H1 (cell line): Measurements from ENCODE around the gene OR10A6. TPM values are rescaled to one million over a fixed set of nuclear protein-coding genes. Genes with fewer than 3 reads are reported as not detected.

Experiments
- CTCF ChIA-PET: fragments of 300-600 bp; sonication (Branson Sonifier 250); formaldehyde crosslinking; loops from one replicate; lab custom pipeline; 2021; ENCODE audit not compliant: partially characterized antibody; lab: Charles Lee
- POLR2A ChIA-PET: fragments of 300-600 bp; sonication (Branson Sonifier 250); formaldehyde crosslinking; loops from one replicate; lab custom pipeline; 2021; ENCODE audit warnings: inconsistent platforms; ENCODE audit not compliant: partially characterized antibody; lab: Charles Lee
- DNase-seq, 2 experiments: peaks; one replicate each; pipeline versions ENCODE4 v3.0.0 to v3.0.0-alpha.2; 2010 to 2022; ENCODE audit warnings: low spot score in 2 of 2, low read depth in 1 of 2, mixed read lengths in 1 of 2
- FAIRE-seq: peaks from 2 replicates; lab custom pipeline; 2011; peaks lifted over from hg19 to GRCh38; lab: Jason Lieb, UNC
- H2AFZ ChIP-seq: 2 replicates; pipeline ENCODE4 v1.8.1; 2012; ENCODE audit warnings: low read length, inconsistent platforms
- H2AK5ac ChIP-seq: 2 replicates; pipeline ENCODE4 v1.6.1; 2013; ENCODE audit warnings: low read depth, low read length
- H2BK120ac ChIP-seq: replicated peaks from 2 replicates; pipeline ENCODE3; 2013; ENCODE audit warnings: low read depth, low read length, inconsistent platforms
- H2BK12ac ChIP-seq: 2 replicates; pipeline ENCODE4 v1.6.1; 2013; ENCODE audit warnings: low read depth, low read length
- H2BK15ac ChIP-seq: 2 replicates; pipeline ENCODE4 v1.6.1; 2013; ENCODE audit warnings: low read length
- H2BK20ac ChIP-seq: 2 replicates; pipeline ENCODE4 v1.6.1; 2013; ENCODE audit warnings: low read length
- H2BK5ac ChIP-seq: 2 replicates; pipeline ENCODE4 v1.6.1; 2013; ENCODE audit warnings: low read depth, low read length
- H3K14ac ChIP-seq: 2 replicates; pipeline ENCODE4 v1.6.1; 2013; ENCODE audit warnings: inconsistent platforms; ENCODE audit not compliant: insufficient read length
- H3K18ac ChIP-seq: 2 replicates; pipeline ENCODE4 v1.6.1; 2013; ENCODE audit warnings: low read length; ENCODE audit errors: extremely low read depth
- H3K23ac ChIP-seq: 2 replicates; pipeline ENCODE4 v1.6.1; 2013; ENCODE audit warnings: inconsistent platforms; ENCODE audit not compliant: insufficient read length
- H3K23me2 ChIP-seq: 2 replicates; pipeline ENCODE4 v1.6.1; 2013; ENCODE audit warnings: low read depth, low read length
- H3K27ac ChIP-seq: 2 replicates; pipeline ENCODE4 v1.6.1; 2011; ENCODE audit warnings: low read depth, low read length, inconsistent platforms
- H3K27me3 ChIP-seq, 4 experiments: replicated peaks in 1 of 4; 1 replicate in 1 of 4; 2 replicates in 3 of 4; pipeline versions ENCODE4 v1.6.1 to v1.8.1; 2011 to 2013; ENCODE audit warnings: low read length in 3 of 4, mild to moderate bottlenecking in 3 of 4, inconsistent platforms in 2 of 4, mixed read lengths in 2 of 4, moderate library complexity in 1 of 4; ENCODE audit not compliant: control insufficient read depth in 3 of 4, insufficient read depth in 3 of 4; ENCODE audit errors: extremely low read depth in 1 of 4
- H3K36me3 ChIP-seq, 4 experiments: 2 replicates each; pipeline versions ENCODE4 v1.6.1 to v1.8.1; 2011 to 2013; ENCODE audit warnings: mild to moderate bottlenecking in 4 of 4, low read length in 3 of 4, moderate library complexity in 2 of 4, control low read depth in 1 of 4, inconsistent platforms in 1 of 4; ENCODE audit not compliant: insufficient read depth in 4 of 4, control insufficient read depth in 2 of 4
- H3K4ac ChIP-seq: replicated peaks from 2 replicates; pipeline ENCODE3; 2013; ENCODE audit warnings: low read length, low read depth, mixed read lengths, inconsistent platforms; ENCODE audit not compliant: insufficient read length
- H3K4me1 ChIP-seq, 4 experiments: replicated peaks in 1 of 4; 1 replicate in 1 of 4; 2 replicates in 3 of 4; pipeline versions ENCODE4 v1.6.1 to v1.8.1; 2011 to 2013; ENCODE audit warnings: low read length in 3 of 4, inconsistent platforms in 2 of 4, mixed read lengths in 1 of 4; ENCODE audit not compliant: insufficient read depth in 4 of 4, control insufficient read depth in 3 of 4
- H3K4me2 ChIP-seq, 2 experiments: 2 replicates each; pipeline versions ENCODE4 v1.6.1 to v1.8.1; 2011 to 2013; ENCODE audit warnings: low read depth in 2 of 2, low read length in 2 of 2, control low read depth in 1 of 2, inconsistent platforms in 1 of 2, mild to moderate bottlenecking in 1 of 2; ENCODE audit not compliant: insufficient read depth in 1 of 2
- H3K4me3 ChIP-seq, 4 experiments: fragments of 200-600, 300-600 bp in 1 of 4; sonication (generic), shearing (Covaris generic), sonication (Bioruptor Twin) in 1 of 4; 2 replicates each; pipeline versions ENCODE4 v1.5.1 to v1.8.1; 2011 to 2016; ENCODE audit warnings: low read length in 4 of 4, low read depth in 3 of 4, control low read depth in 2 of 4, inconsistent platforms in 2 of 4, mild to moderate bottlenecking in 2 of 4, mixed read lengths in 1 of 4, moderate library complexity in 1 of 4; ENCODE audit not compliant: insufficient read depth in 2 of 4; ENCODE audit errors: extremely low read depth in 1 of 4
- H3K56ac ChIP-seq: replicated peaks from 2 replicates; pipeline ENCODE3; 2013; ENCODE audit warnings: low read depth, mild to moderate bottlenecking, mixed read lengths, low read length, inconsistent platforms; ENCODE audit not compliant: insufficient read length
- H3K79me1 ChIP-seq: 2 replicates; pipeline ENCODE4 v1.6.1; 2013; ENCODE audit warnings: low read depth, low read length, control low read depth
- H3K79me2 ChIP-seq, 2 experiments: 2 replicates each; pipeline versions ENCODE4 v1.6.1 to v1.8.1; 2012 to 2013; ENCODE audit warnings: low read length in 2 of 2, mild to moderate bottlenecking in 2 of 2, inconsistent platforms in 1 of 2; ENCODE audit not compliant: insufficient read depth in 2 of 2, control insufficient read depth in 1 of 2
- H3K9ac ChIP-seq, 4 experiments: replicated peaks in 1 of 4; 1 replicate in 1 of 4; 2 replicates in 3 of 4; pipeline versions ENCODE4 v1.6.1 to v1.8.1; 2011 to 2013; ENCODE audit warnings: low read depth in 3 of 4, low read length in 3 of 4, control low read depth in 2 of 4, mild to moderate bottlenecking in 2 of 4, moderate library complexity in 2 of 4, inconsistent platforms in 1 of 4; ENCODE audit errors: extremely low read depth in 1 of 4
- H3K9me3 ChIP-seq, 2 experiments: 2 replicates each; pipeline versions ENCODE4 v1.6.1 to v1.8.1; 2012 to 2013; ENCODE audit warnings: mild to moderate bottlenecking in 2 of 2, moderate library complexity in 2 of 2, control low read depth in 1 of 2, inconsistent platforms in 1 of 2, low read depth in 1 of 2, low read length in 1 of 2, mixed read lengths in 1 of 2; ENCODE audit not compliant: insufficient read depth in 2 of 2
- H4K20me1 ChIP-seq, 2 experiments: replicated peaks in 1 of 2; 2 replicates each; pipeline versions ENCODE3 to v1.8.1; 2011 to 2013; ENCODE audit warnings: inconsistent platforms in 2 of 2, low read length in 2 of 2, mild to moderate bottlenecking in 1 of 2; ENCODE audit not compliant: insufficient read depth in 2 of 2, control insufficient read depth in 1 of 2
- H4K5ac ChIP-seq: 2 replicates; pipeline ENCODE4 v1.6.1; 2013; ENCODE audit warnings: low read length, low read depth, mixed read lengths, inconsistent platforms; ENCODE audit not compliant: insufficient read length
- H4K8ac ChIP-seq: 2 replicates; pipeline ENCODE4 v1.8.0; 2013; ENCODE audit warnings: mild to moderate bottlenecking, moderate library complexity, low read length, inconsistent platforms; ENCODE audit not compliant: insufficient read depth; ENCODE audit errors: extremely low read depth
- H4K91ac ChIP-seq: replicated peaks from 2 replicates; pipeline ENCODE3; 2013; ENCODE audit warnings: low read length, mixed read lengths, inconsistent platforms; ENCODE audit not compliant: insufficient read length
- EP300 ChIP-seq, 2 experiments: IDR thresholded peaks; 1 replicate in 1 of 2; 2 replicates in 1 of 2; pipeline ENCODE4 v1.6.1; 2011 to 2012; ENCODE audit warnings: low read depth in 2 of 2, low read length in 2 of 2, mild to moderate bottlenecking in 2 of 2, borderline replicate concordance in 1 of 2, inconsistent platforms in 1 of 2, moderate library complexity in 1 of 2
- KDM1A ChIP-seq: fragments of 200-600, 300-600 bp; sonication (generic); IDR thresholded peaks from 2 replicates; pipeline ENCODE4 v1.7.1; 2016; ENCODE audit warnings: mild to moderate bottlenecking, low read length, borderline replicate concordance
- RAD21 ChIP-seq, 2 experiments: IDR thresholded peaks in 1 of 2; conservative IDR thresholded peaks in 1 of 2; 2 replicates each; pipeline ENCODE4 v1.6.1; 2011; ENCODE audit warnings: low read depth in 2 of 2, low read length in 2 of 2, improper control_type of control experiment in 1 of 2, inconsistent platforms in 1 of 2, mild to moderate bottlenecking in 1 of 2, moderate library complexity in 1 of 2
- WGBS, 2 experiments: shearing (Covaris generic) in 1 of 2; methylation state at CpG; one replicate each; pipeline versions ENCODE4 v1.1.6 to v1.1.7; 2013 to 2015; ENCODE audit warnings: low lambda C conversion rate in 2 of 2, mixed read lengths in 2 of 2, inconsistent platforms in 1 of 2, low coverage in 1 of 2, missing lambda C conversion rate in 1 of 2; ENCODE audit not compliant: insufficient replicate concordance in 2 of 2, insufficient coverage in 1 of 2, insufficient read length in 1 of 2; ENCODE audit errors: extremely low coverage in 1 of 2, missing lambda C conversion rate in 1 of 2; 5-methylcytosine and 5-hydroxymethylcytosine counted together
- polyA plus RNA-seq, 7 experiments: library from polyadenylated mRNA; depleted of rRNA in 3 of 7; stranded (reverse) in 5 of 7; unstranded in 2 of 7; fragments of >200 nt in 5 of 7; fragments of 200-250 nt in 2 of 7; gene quantifications; 1 replicate in 5 of 7; 2 replicates in 1 of 7; 4 replicates in 1 of 7; pipeline versions ENCODE4 v1.2.1 to v1.2.3, GENCODE V29; 2011 to 2013; ENCODE audit warnings: missing spikeins in 2 of 7, mixed read lengths in 2 of 7
- total RNA-seq: library from RNA; stranded (reverse); fragmentation: NEBNext Ultra II Directional; extraction: Animal tissue kit (Norgen Biotek cat#: 25700); gene quantifications from 2 replicates; pipeline ENCODE4 v1.2.1, GENCODE V29; 2021

Gene OR10A6
- total and polyA plus RNA-seq, 2 of the 8 experiments (the other 6 are each of a cell fraction or from before 2014, with no cell fraction given): not detected

DNA sequence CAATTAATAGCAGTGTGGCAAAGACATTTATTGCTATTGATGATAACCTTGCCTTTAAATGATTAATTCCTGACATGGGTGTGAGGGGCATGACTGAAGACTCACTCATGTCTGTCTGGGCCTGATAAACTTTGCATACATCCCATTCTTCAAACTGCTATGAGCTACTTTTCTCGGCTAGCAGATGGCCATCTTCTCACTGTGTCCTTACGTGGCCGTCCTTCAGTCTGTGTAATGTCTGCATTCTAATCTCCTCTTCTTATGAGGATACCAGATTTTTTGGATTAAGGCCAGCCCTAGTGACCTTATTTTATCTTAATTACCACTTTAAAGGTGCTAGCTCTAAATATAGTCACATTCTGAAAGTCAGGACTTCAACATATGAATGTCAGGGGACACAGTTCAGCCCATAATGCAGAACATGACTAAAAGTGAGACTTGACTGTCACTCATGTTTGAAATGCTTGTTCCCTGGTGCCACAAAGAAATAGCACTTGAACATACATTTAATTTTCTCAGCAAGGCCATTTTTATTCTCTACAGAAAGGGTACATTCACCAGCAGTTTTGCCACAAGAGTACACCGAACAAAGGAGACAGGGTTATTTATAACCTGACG is 32.3 kb downstream of the OR10A6 start:
- Histone ChIP-seq H3K18ac (no peak overlapping the region), H4K20me1 (no peaks in the 10 kb centered on the region), H3K27me3 (peaks cover 0 to 1% (median 0%) of the 10 kb centered on the region in 4 experiments; a peak in 2 of 7 replicates), H3K56ac (no peak overlapping the region), H3K23me2 (no peaks in the 10 kb centered on the region; the same call in 1 of the 2 replicates), H2BK12ac (no peak overlapping the region), H3K27ac (no peak overlapping the region), H3K4ac (no peak overlapping the region), H3K4me3 (no peak overlapping the region), H2BK5ac (no peak overlapping the region), H3K9me3 (no peaks in the 10 kb centered on the region), H3K4me2 (no peak overlapping the region), H3K79me1 (no peaks in the 10 kb centered on the region), H3K79me2 (no peaks in the 10 kb centered on the region), H4K5ac (no peak overlapping the region), H2AFZ (no peak overlapping the region), H3K4me1 (peaks cover 0 to 2% (median under 1%) of the 10 kb centered on the region in 4 experiments; a peak in 1 of 7 replicates), H2BK120ac (no peak overlapping the region), H3K36me3 (peaks cover 0 to 8% (median 2%) of the 10 kb centered on the region in 4 experiments; a peak in 2 of 8 replicates), H2AK5ac (no peak overlapping the region), H3K9ac (no peak overlapping the region), H2BK15ac (no peak overlapping the region), H3K23ac (no peak overlapping the region), H3K14ac (no peak overlapping the region), H2BK20ac (no peak overlapping the region), H4K91ac (no peak overlapping the region), H4K8ac (no peak overlapping the region)
- TF ChIP-seq EP300 (IDR thresholded peaks at IDR 0.05; ENCODE audit: borderline replicate concordance in 1 of 2, low read depth in 2 of 2, low read length in 2 of 2) (no peak), RAD21 (IDR thresholded peaks at IDR 0.05 in 1 of 2, conservative IDR thresholded peaks at IDR 0.05 in 1 of 2; ENCODE audit: low read depth in 2 of 2, low read length in 2 of 2) (no peak), KDM1A (no peak)
- ChIA-PET POLR2A (interaction anchor here (1.3 to 3.2 kb wide), 2 partner anchors 79 to 88 kb away, joined by 3 to 9 read pairs; partner anchors contain the start of gene EIF3F), CTCF (interaction anchor here (1.4 kb wide), 2 partner anchors 12 to 76 kb away, joined by 5 read pairs; no protein-coding TSS in a partner anchor)
- 89% methylated on average over 5 of the region's 5 CpGs; no CpG with 5 or more reads in 1 of the 2 experiments for WGBS, 2 experiments
- FAIRE-seq (no peak), DNase-seq (no peak)
